Activated T-cell treated with anti-CD3 and anti-CD28 coated beads, Interleukin-2, amount 50 U/mL, for 72 hours (primary cell): Measurements from ENCODE around the gene PIGX. TPM values are rescaled to one million over a fixed set of nuclear protein-coding genes. Genes with fewer than 3 reads are reported as not detected.
"Not testable (repeated sequence)": the region's sequence is repeated elsewhere in the genome, so short reads cannot be mapped to it uniquely, and the experiment has no call there.

Experiments
- ATAC-seq, 2 donors: fragments of 150-1000 bp; cut with Tn5 transposase; replicated peaks in 1 of 2; 2 replicates each; pipeline ENCODE4 v1.10.0; 2021; ENCODE audit warnings: moderate library complexity in 2 of 2, mild to moderate bottlenecking in 1 of 2
- DNase-seq, 2 donors: peaks; one replicate each; pipeline ENCODE4 v3.0.0; 2021 to 2022; ENCODE audit warnings: mixed read lengths in 1 of 2
- H3K27ac Mint-ChIP-seq: one replicate; pipeline ENCODE4 v1.8.0; 2022; ENCODE audit warnings: mild to moderate bottlenecking, moderate library complexity, mixed read lengths
- H3K27me3 Mint-ChIP-seq: one replicate; pipeline ENCODE4 v1.8.0; 2022; ENCODE audit warnings: low read depth, mixed read lengths
- H3K36me3 Mint-ChIP-seq, 2 donors: one replicate each; pipeline ENCODE4 v1.8.0; 2022; ENCODE audit warnings: mixed read lengths in 2 of 2, mild to moderate bottlenecking in 1 of 2; ENCODE audit not compliant: insufficient read depth in 2 of 2
- H3K4me1 Mint-ChIP-seq: one replicate; pipeline ENCODE4 v1.8.0; 2022; ENCODE audit warnings: low read depth, mixed read lengths
- H3K4me3 Mint-ChIP-seq, 2 donors: one replicate each; pipeline ENCODE4 v1.8.0; 2022; ENCODE audit warnings: mild to moderate bottlenecking in 2 of 2, mixed read lengths in 2 of 2, moderate library complexity in 2 of 2
- H3K9me3 Mint-ChIP-seq, 2 donors: one replicate each; pipeline ENCODE4 v1.8.0; 2022; ENCODE audit warnings: mixed read lengths in 2 of 2
- total RNA-seq, 2 donors: library from RNA; stranded (reverse); gene quantifications; one replicate each; pipeline ENCODE4 v1.2.3, GENCODE V29; 2022

PIGX gene
- total RNA-seq, 2 donors from 2014 or later, result 72.7 to 81.6 TPM

GRCh38 chr3:196712514-196713413, 587 bp downstream of the PIGX start:
- Mint-ChIP-seq H3K4me3 (peak overlapping the region; percentile 86 to 89), H3K27ac (peak overlapping the region; percentile 79), H3K27me3 (no peaks in the 10 kb centered on the region), H3K9me3 (no peaks in the 10 kb centered on the region), H3K4me1 (peaks cover 40% of the 10 kb centered on the region), H3K36me3 (peaks cover 0 to 7% of the 10 kb centered on the region in 2 donors)
- peak; percentile 76 to 82 for DNase-seq
- ATAC-seq, result peak; percentile 52

GRCh38 chr3:196717162-196717561, 5.0 kb downstream of the PIGX start:
- peaks cover 27% of the 10 kb centered on the region for H3K4me1 Mint-ChIP-seq
- not testable (repeated sequence) for H3K9me3 Mint-ChIP-seq

GRCh38 chr3:196721097-196721496, 8.9 kb downstream of the PIGX start:
- Mint-ChIP-seq H3K27ac (peak overlapping the region; percentile 3), H3K4me3 (no peak overlapping the region), H3K9me3 (peaks cover 4 to 7% of the 10 kb centered on the region in 2 donors), H3K27me3 (no peaks in the 10 kb centered on the region), H3K36me3 (peaks cover 9 to 42% of the 10 kb centered on the region in 2 donors), H3K4me1 (peaks cover 11% of the 10 kb centered on the region)
- no peak for ATAC-seq
- no peak for DNase-seq

More at GRCh38 chr3:196717162-196717561, 5.0 kb downstream of the PIGX start:
- not testable (repeated sequence) for ATAC-seq, H3K4me3 Mint-ChIP-seq, DNase-seq, H3K27ac Mint-ChIP-seq, H3K27me3 Mint-ChIP-seq
- H3K36me3 Mint-ChIP-seq, result peaks cover 7 to 32% of the 10 kb centered on the region in 2 donors

GRCh38 chr3:196726788-196727675, 14.9 kb downstream of the PIGX start:
- peaks cover 3 to 29% of the 10 kb centered on the region in 2 donors for H3K36me3 Mint-ChIP-seq
- H3K4me3 Mint-ChIP-seq, result peak overlapping the region in 1 of 2 donors; percentile 48
- DNase-seq (peak; percentile 22 to 31), ATAC-seq (peak; percentile 89 to 100)
- no peaks in the 10 kb centered on the region for H3K27me3 Mint-ChIP-seq
- H3K9me3 Mint-ChIP-seq, result no peaks in the 10 kb centered on the region
- H3K4me1 Mint-ChIP-seq, result peaks cover 31% of the 10 kb centered on the region
- peak overlapping the region; percentile 94 for H3K27ac Mint-ChIP-seq

GRCh38 chr3:196735751-196736150, 23.6 kb downstream of the PIGX start:
- no peaks in the 10 kb centered on the region for H3K27me3 Mint-ChIP-seq
- ATAC-seq (no peak), DNase-seq (no peak)
- H3K4me1 Mint-ChIP-seq, result peaks cover 13% of the 10 kb centered on the region
- no peak overlapping the region for H3K27ac Mint-ChIP-seq
- H3K9me3 Mint-ChIP-seq, result no peaks in the 10 kb centered on the region
- H3K4me3 Mint-ChIP-seq, result no peak overlapping the region
- H3K36me3 Mint-ChIP-seq, result peaks cover 13 to 24% of the 10 kb centered on the region in 2 donors

- H3K27ac Mint-ChIP-seq, result no peak overlapping the region
- peaks cover 13 to 27% of the 10 kb centered on the region in 2 donors for H3K36me3 Mint-ChIP-seq
- H3K9me3 Mint-ChIP-seq, result no peaks in the 10 kb centered on the region
- H3K4me1 Mint-ChIP-seq, result peaks cover 24% of the 10 kb centered on the region
- no peaks in the 10 kb centered on the region for H3K27me3 Mint-ChIP-seq
- no peak overlapping the region for H3K4me3 Mint-ChIP-seq
- DNase-seq (no peak), ATAC-seq (no peak)
Measured at GRCh38 chr3:196736670-196737374, 24.6 kb downstream of the PIGX start.

- no peak for ATAC-seq
- peaks cover 13 to 27% of the 10 kb centered on the region in 2 donors for H3K36me3 Mint-ChIP-seq
- H3K27ac Mint-ChIP-seq, result peak overlapping the region; percentile 50
- peaks cover 31% of the 10 kb centered on the region for H3K4me1 Mint-ChIP-seq
- no peaks in the 10 kb centered on the region for H3K27me3 Mint-ChIP-seq
- no peak for DNase-seq
- H3K4me3 Mint-ChIP-seq, result no peak overlapping the region
- no peaks in the 10 kb centered on the region for H3K9me3 Mint-ChIP-seq
Measured at GRCh38 chr3:196737655-196738054, 25.5 kb downstream of the PIGX start.

GRCh38 chr3:196739671-196740480, 27.7 kb downstream of the PIGX start, which contains the start of gene PAK2:
PAK2 (plus strand) TSS chr3:196739857; CDS start chr3:196782647, 42,790 bp downstream.
- no peaks in the 10 kb centered on the region for H3K27me3 Mint-ChIP-seq
- peaks cover 45% of the 10 kb centered on the region for H3K4me1 Mint-ChIP-seq
- peaks cover 12 to 20% of the 10 kb centered on the region in 2 donors for H3K36me3 Mint-ChIP-seq
- DNase-seq (peak; percentile 91 to 93), ATAC-seq (peak; percentile 91 to 93)
- H3K9me3 Mint-ChIP-seq, result no peaks in the 10 kb centered on the region
- peak within 1 kb of the TSS; percentile 96 for H3K27ac Mint-ChIP-seq
- H3K4me3 Mint-ChIP-seq, result peak within 1 kb of the TSS; percentile 94 to 100

GRCh38 chr3:196740481-196741248, 28.5 kb downstream of the PIGX start:
- peaks cover 10 to 16% of the 10 kb centered on the region in 2 donors for H3K36me3 Mint-ChIP-seq
- H3K4me3 Mint-ChIP-seq, result peak overlapping the region; percentile 94 to 100
- ATAC-seq (peak; percentile 50 to 62), DNase-seq (peak; percentile 51 to 57)
- H3K9me3 Mint-ChIP-seq, result no peaks in the 10 kb centered on the region
- H3K27me3 Mint-ChIP-seq, result no peaks in the 10 kb centered on the region
- peak overlapping the region; percentile 96 for H3K27ac Mint-ChIP-seq
- H3K4me1 Mint-ChIP-seq, result peaks cover 51% of the 10 kb centered on the region

- DNase-seq (no peak), ATAC-seq (no peak)
- no peaks in the 10 kb centered on the region for H3K27me3 Mint-ChIP-seq
- peak overlapping the region; percentile 94 to 100 for H3K4me3 Mint-ChIP-seq
- H3K27ac Mint-ChIP-seq, result peak overlapping the region; percentile 96
- no peaks in the 10 kb centered on the region for H3K9me3 Mint-ChIP-seq
- H3K4me1 Mint-ChIP-seq, result peaks cover 57% of the 10 kb centered on the region
- peaks cover 10 to 18% of the 10 kb centered on the region in 2 donors for H3K36me3 Mint-ChIP-seq
Measured at GRCh38 chr3:196741249-196741889, 29.2 kb downstream of the PIGX start.

- not testable (repeated sequence) for H3K27ac Mint-ChIP-seq, H3K9me3 Mint-ChIP-seq, H3K27me3 Mint-ChIP-seq, ATAC-seq, H3K4me3 Mint-ChIP-seq, DNase-seq
- peaks cover 11 to 26% of the 10 kb centered on the region in 2 donors for H3K36me3 Mint-ChIP-seq
- H3K4me1 Mint-ChIP-seq, result peaks cover 77% of the 10 kb centered on the region
Measured at GRCh38 chr3:196743569-196743968, 31.4 kb downstream of the PIGX start.
